ENCODE measurements around the gene NT5DC4. TPM values are rescaled to one million over a fixed set of nuclear protein-coding genes. Genes with fewer than 3 reads are reported as not detected.

Gene NT5DC4
- total RNA-seq, result not detected in 2 replicates

DNA sequence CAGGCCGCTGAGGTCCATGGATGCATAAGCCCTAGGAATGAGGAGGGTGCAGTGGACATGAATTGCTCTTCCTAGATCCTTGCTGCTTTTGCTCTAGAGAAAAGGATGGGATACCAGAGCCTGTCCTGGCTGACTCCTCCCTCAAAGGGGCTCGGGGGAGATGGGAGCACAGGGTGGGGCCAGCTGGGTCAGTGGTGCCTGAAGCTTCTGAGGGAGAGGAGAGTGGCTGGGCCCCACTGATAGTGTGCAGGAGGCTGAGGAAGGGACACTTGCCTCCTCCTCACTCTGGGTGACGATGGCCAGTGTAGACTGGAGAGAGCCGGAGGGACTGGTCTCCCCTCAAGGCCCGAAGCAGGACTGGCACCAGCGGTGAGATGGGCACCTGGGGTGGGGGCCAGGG is at the start of gene NT5DC4:
Gene NT5DC4, plus strand, starts transcription at position 236 of the 400 bp plus-strand sequence. Its CDS starts 60 bp downstream, at position 296.

DNA sequence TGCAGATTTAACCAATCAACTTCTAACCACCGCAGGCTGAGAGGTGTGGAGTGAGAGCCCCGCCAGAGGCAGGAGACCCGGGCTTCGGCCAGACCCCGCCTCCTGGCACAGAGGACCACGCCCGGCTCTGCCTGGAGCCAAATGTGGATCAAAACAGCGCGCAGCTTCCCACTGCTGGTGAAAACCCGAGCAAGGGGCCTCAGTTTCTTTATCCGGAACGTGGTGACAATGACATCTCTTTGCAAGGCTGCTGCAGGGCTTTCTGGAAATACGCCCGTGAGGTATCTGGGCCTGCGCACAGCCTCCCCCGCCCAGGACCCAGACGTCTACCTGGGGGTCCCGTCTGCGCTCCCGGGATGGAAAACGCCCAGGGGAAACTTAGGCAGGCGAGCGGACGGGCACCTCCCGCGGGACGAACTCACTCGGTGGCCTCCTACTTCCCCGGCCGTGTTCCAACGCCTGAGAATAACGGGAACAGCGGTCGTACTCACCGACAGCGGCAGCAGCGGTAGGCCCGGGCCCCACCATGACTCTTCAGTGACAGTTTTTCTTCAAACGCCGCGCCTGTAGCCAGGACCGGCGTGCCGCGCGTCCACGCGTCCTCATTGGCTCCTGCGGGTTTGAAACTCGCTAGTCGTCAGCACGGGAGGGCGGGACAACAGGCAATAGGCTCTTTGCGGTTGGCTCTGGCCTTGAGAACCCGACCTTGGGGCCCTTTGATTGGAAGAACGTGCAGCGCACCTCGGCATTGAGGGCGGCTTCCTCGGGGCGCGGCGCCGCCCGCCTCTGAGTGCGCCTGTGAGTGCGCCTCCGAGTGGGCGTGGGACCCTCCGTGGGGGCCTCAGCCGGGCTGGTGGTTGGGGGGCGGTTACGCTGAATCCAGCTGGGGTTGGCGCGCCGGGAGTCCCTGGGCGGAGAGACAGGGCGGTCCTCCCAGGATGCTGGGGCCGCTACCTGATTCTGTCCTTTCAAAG is 43.5 kb downstream of the NT5DC4 start, which contains the start of gene CKAP2L:
Gene CKAP2L, minus strand, starts transcription at position 539 of the 974 bp plus-strand sequence. Its CDS starts 11 bp downstream, at position 528.

GRCh38 chr2:112784199-112785189 is 63.7 kb downstream of the NT5DC4 start, which contains the start of gene IL1A:
Gene IL1A, minus strand, starts transcription at chr2:112784493. Its CDS starts 723 bp downstream, at chr2:112783770.

Other genes starting within 250 kb of the NT5DC4 start
- gene TTL, start 238.9 kb upstream of the NT5DC4 start, total RNA-seq, result 20.9 and 47.4 TPM in 2 replicates
- gene POLR1B, start 178.6 kb upstream of the NT5DC4 start, total RNA-seq, result 12.7 and 13.1 TPM in 2 replicates
- gene CHCHD5, start 136.4 kb upstream of the NT5DC4 start, total RNA-seq, result 35.5 and 37.1 TPM in 2 replicates
- 23.0 and 98.1 TPM in 2 replicates for gene SLC20A1, start 75.1 kb upstream of the NT5DC4 start, total RNA-seq
- 5.6 and 19.4 TPM in 2 replicates for gene CKAP2L, start 43.6 kb downstream of the NT5DC4 start, total RNA-seq
- gene IL1A, start 63.5 kb downstream of the NT5DC4 start, total RNA-seq, result 0.24 and 14.7 TPM in 2 replicates
- 1.4 and 69.0 TPM in 2 replicates for gene IL1B, start 115.8 kb downstream of the NT5DC4 start, total RNA-seq
- not detected in 2 replicates for gene IL37, start 190.1 kb downstream of the NT5DC4 start, total RNA-seq